Measurements from ENCODE around the gene MEIOC.

Gene MEIOC

DNA sequence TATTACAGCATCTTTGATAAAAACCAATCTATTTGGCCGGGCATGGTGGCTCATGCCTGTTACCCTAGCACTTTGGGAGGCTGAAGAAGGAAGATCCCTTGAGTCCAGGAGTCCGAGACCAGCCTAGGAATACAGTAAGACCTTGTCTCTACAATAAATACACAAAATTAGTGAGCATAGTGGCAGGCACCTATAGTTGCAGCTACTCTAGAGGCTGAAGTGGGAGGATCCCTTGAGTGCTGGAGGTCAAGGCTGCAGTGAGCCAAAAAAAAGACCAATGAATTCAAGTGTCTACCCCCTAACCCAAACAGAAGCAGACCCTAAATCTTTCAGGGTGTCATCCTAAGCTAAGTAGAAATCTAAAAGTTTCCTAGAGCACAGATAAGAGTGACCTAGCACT lies 7.3 kb upstream of the MEIOC start:
- no peak overlapping the region for H2AK5ac ChIP-seq (ENCODE audit: low read length)
- H4K91ac ChIP-seq (ENCODE audit: low read depth, low read length), result no peak overlapping the region
- no CpG with 5 or more reads among the region's 2 CpGs for WGBS (ENCODE audit: extremely low coverage, insufficient coverage, insufficient read length)
- no peaks in the 10 kb centered on the region for H3K9me3 ChIP-seq (ENCODE audit: insufficient read depth, low read depth, low read length)
- no peak for DNase-seq
- no peak overlapping the region for H2BK120ac ChIP-seq (ENCODE audit: insufficient read depth, low read length, poor library complexity)
- no peak overlapping the region for H3K4me2 ChIP-seq (ENCODE audit: low read length)
- H2AFZ ChIP-seq (ENCODE audit: insufficient read depth, low read length, poor library complexity), result no peak overlapping the region
- no peak overlapping the region for H3K9ac ChIP-seq (ENCODE audit: low read length)
- no peak overlapping the region for H4K12ac ChIP-seq (ENCODE audit: low read depth, low read length)
- H3K18ac ChIP-seq (ENCODE audit: low read length), result no peak overlapping the region
- H3K79me2 ChIP-seq (ENCODE audit: control insufficient read depth, insufficient read depth, low read length, poor library complexity), result no peaks in the 10 kb centered on the region
- no peaks in the 10 kb centered on the region for H3K4me1 ChIP-seq (ENCODE audit: control insufficient read depth in 1 of 2, insufficient read depth in 2 of 2, low read length in 2 of 2)
- H2BK12ac ChIP-seq (ENCODE audit: low read length), result no peak overlapping the region
- no peak overlapping the region for H4K8ac ChIP-seq (ENCODE audit: low read depth, low read length)
- H3K79me1 ChIP-seq (ENCODE audit: low read length), result no peaks in the 10 kb centered on the region
- H3K27me3 ChIP-seq (ENCODE audit: insufficient read depth, low read length), result no peaks in the 10 kb centered on the region
- H3K4me3 ChIP-seq (ENCODE audit: low read depth, low read length), result no peak overlapping the region
- H3K4ac ChIP-seq (ENCODE audit: low read depth, low read length), result no peak overlapping the region
- H3K27ac ChIP-seq (ENCODE audit: low read depth, low read length), result no peak overlapping the region
- H2BK5ac ChIP-seq (ENCODE audit: low read depth, low read length, poor library complexity), result no peak overlapping the region
- H3K36me3 ChIP-seq (ENCODE audit: control insufficient read depth in 1 of 2, insufficient read depth in 2 of 2, low read length in 2 of 2), result no peaks in the 10 kb centered on the region
- no peak overlapping the region for H3K23ac ChIP-seq (ENCODE audit: low read length)
- H3K14ac ChIP-seq (ENCODE audit: low read length), result no peak overlapping the region

DNA sequence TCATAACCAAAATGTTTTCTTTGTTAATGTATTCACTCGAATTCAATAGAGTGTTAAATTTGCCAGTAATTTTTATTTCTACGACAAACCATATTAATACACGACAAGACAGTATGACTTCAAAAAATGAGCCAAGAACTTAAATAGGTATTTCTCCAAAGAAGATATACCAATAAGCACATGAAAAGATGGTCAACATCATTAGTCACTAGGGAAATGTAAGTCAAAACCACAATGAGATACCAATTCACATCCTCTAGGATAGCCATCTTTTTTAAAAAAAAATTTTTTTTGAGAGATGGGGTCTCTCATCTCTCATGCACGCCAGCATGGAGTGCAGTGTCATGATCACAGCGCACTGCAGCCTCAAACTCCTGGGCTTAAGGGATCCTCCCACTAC lies 5.0 kb upstream of the MEIOC start:
- Histone ChIP-seq H2BK120ac (ENCODE audit: insufficient read depth, low read length, poor library complexity) (no peak overlapping the region), H4K12ac (ENCODE audit: low read depth, low read length) (no peak overlapping the region), H3K4me3 (ENCODE audit: low read depth, low read length) (no peak overlapping the region), H4K91ac (ENCODE audit: low read depth, low read length) (no peak overlapping the region), H3K18ac (ENCODE audit: low read length) (no peak overlapping the region), H2BK5ac (ENCODE audit: low read depth, low read length, poor library complexity) (no peak overlapping the region), H2AK5ac (ENCODE audit: low read length) (no peak overlapping the region), H3K27ac (ENCODE audit: low read depth, low read length) (no peak overlapping the region), H3K9me3 (ENCODE audit: insufficient read depth, low read depth, low read length) (peaks cover 8% of the 10 kb centered on the region), H4K8ac (ENCODE audit: low read depth, low read length) (no peak overlapping the region), H3K27me3 (ENCODE audit: insufficient read depth, low read length) (peaks cover 8% of the 10 kb centered on the region), H2BK12ac (ENCODE audit: low read length) (no peak overlapping the region), H2AFZ (ENCODE audit: insufficient read depth, low read length, poor library complexity) (no peak overlapping the region), H3K14ac (ENCODE audit: low read length) (no peak overlapping the region), H3K4me1 (ENCODE audit: control insufficient read depth in 1 of 2, insufficient read depth in 2 of 2, low read length in 2 of 2) (peaks cover under 1 to 3% of the 10 kb centered on the region in 2 experiments), H3K23ac (ENCODE audit: low read length) (no peak overlapping the region), H3K4ac (ENCODE audit: low read depth, low read length) (no peak overlapping the region), H3K79me2 (ENCODE audit: control insufficient read depth, insufficient read depth, low read length, poor library complexity) (no peaks in the 10 kb centered on the region), H3K9ac (ENCODE audit: low read length) (no peak overlapping the region), H3K36me3 (ENCODE audit: control insufficient read depth in 1 of 2, insufficient read depth in 2 of 2, low read length in 2 of 2) (no peaks in the 10 kb centered on the region), H3K79me1 (ENCODE audit: low read length) (no peaks in the 10 kb centered on the region), H3K4me2 (ENCODE audit: low read length) (no peak overlapping the region)
- no peak for DNase-seq
- no CpG with 5 or more reads among the region's 5 CpGs for whole genome bisulfite sequencing (ENCODE audit: extremely low coverage, insufficient coverage, insufficient read length)

DNA sequence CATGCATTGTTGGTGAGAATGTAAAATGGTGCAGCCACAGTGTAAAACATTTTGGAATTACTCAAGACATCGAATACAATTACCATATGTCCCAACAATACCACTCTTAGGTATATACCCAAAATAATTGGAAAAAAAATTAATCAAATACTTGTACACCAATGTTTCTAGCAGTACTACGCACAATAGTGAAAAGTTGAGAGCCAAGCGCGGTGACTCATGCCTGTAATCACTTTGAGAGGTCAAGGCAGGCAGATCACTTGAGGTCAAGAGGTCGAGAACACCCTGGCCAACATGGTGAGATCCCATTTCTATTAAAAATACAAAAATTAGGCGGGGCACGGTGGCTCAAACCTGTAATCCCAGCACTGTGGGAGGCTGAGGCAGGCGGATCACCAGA lies 3.5 kb upstream of the MEIOC start:
- Histone ChIP-seq H3K14ac (ENCODE audit: low read length) (no peak overlapping the region), H3K36me3 (ENCODE audit: control insufficient read depth in 1 of 2, insufficient read depth in 2 of 2, low read length in 2 of 2) (no peaks in the 10 kb centered on the region), H3K9me3 (ENCODE audit: insufficient read depth, low read depth, low read length) (peaks cover 12% of the 10 kb centered on the region), H3K18ac (ENCODE audit: low read length) (no peak overlapping the region), H3K4me1 (ENCODE audit: control insufficient read depth in 1 of 2, insufficient read depth in 2 of 2, low read length in 2 of 2) (peaks cover 7% of the 10 kb centered on the region in 2 experiments), H3K27me3 (ENCODE audit: insufficient read depth, low read length) (peaks cover 17% of the 10 kb centered on the region), H2AK5ac (ENCODE audit: low read length) (no peak overlapping the region), H3K27ac (ENCODE audit: low read depth, low read length) (no peak overlapping the region), H3K4ac (ENCODE audit: low read depth, low read length) (no peak overlapping the region), H4K91ac (ENCODE audit: low read depth, low read length) (no peak overlapping the region), H2AFZ (ENCODE audit: insufficient read depth, low read length, poor library complexity) (no peak overlapping the region), H3K79me1 (ENCODE audit: low read length) (no peaks in the 10 kb centered on the region), H3K9ac (ENCODE audit: low read length) (no peak overlapping the region), H3K4me3 (ENCODE audit: low read depth, low read length) (no peak overlapping the region), H2BK12ac (ENCODE audit: low read length) (no peak overlapping the region), H3K23ac (ENCODE audit: low read length) (no peak overlapping the region), H4K8ac (ENCODE audit: low read depth, low read length) (no peak overlapping the region), H3K4me2 (ENCODE audit: low read length) (no peak overlapping the region), H2BK120ac (ENCODE audit: insufficient read depth, low read length, poor library complexity) (no peak overlapping the region), H4K12ac (ENCODE audit: low read depth, low read length) (no peak overlapping the region), H2BK5ac (ENCODE audit: low read depth, low read length, poor library complexity) (no peak overlapping the region), H3K79me2 (ENCODE audit: control insufficient read depth, insufficient read depth, low read length, poor library complexity) (no peaks in the 10 kb centered on the region)
- WGBS (ENCODE audit: extremely low coverage, insufficient coverage, insufficient read length), result no CpG with 5 or more reads among the region's 8 CpGs
- no peak for DNase-seq

DNA sequence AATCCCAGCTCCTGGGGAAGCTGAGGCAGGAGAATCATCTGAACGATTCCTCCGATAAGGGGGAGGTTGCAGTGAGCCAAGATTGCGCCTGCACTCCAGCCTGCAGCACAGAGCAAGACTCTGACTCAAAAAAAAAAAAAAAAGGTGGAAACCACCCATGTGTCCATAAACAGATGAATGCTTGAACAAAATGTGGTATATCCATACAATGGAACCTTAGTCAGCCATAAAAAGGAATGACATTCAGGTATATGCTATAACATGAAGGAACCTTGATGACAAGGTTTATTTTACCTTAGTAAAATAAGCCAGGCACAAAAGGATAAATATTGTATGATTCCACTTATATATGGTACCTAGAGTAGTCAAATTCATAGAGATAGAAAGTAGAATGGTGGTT lies 2.9 kb upstream of the MEIOC start:
- no peak overlapping the region for H4K12ac ChIP-seq (ENCODE audit: low read depth, low read length)
- no peaks in the 10 kb centered on the region for H3K79me1 ChIP-seq (ENCODE audit: low read length)
- H3K79me2 ChIP-seq (ENCODE audit: control insufficient read depth, insufficient read depth, low read length, poor library complexity), result no peaks in the 10 kb centered on the region
- H3K4me1 ChIP-seq (ENCODE audit: control insufficient read depth in 1 of 2, insufficient read depth in 2 of 2, low read length in 2 of 2), result peaks cover 7% of the 10 kb centered on the region in 2 experiments
- H3K27ac ChIP-seq (ENCODE audit: low read depth, low read length), result no peak overlapping the region
- no peak overlapping the region for H2AK5ac ChIP-seq (ENCODE audit: low read length)
- H3K4ac ChIP-seq (ENCODE audit: low read depth, low read length), result no peak overlapping the region
- H3K14ac ChIP-seq (ENCODE audit: low read length), result no peak overlapping the region
- no peak overlapping the region for H4K8ac ChIP-seq (ENCODE audit: low read depth, low read length)
- DNase-seq, result no peak
- no peak overlapping the region for H2BK5ac ChIP-seq (ENCODE audit: low read depth, low read length, poor library complexity)
- no CpG with 5 or more reads among the region's 3 CpGs for WGBS (ENCODE audit: extremely low coverage, insufficient coverage, insufficient read length)
- H3K4me3 ChIP-seq (ENCODE audit: low read depth, low read length), result no peak overlapping the region
- no peak overlapping the region for H3K9ac ChIP-seq (ENCODE audit: low read length)
- H2BK120ac ChIP-seq (ENCODE audit: insufficient read depth, low read length, poor library complexity), result no peak overlapping the region
- no peak overlapping the region for H3K4me2 ChIP-seq (ENCODE audit: low read length)
- peaks cover 17% of the 10 kb centered on the region for H3K27me3 ChIP-seq (ENCODE audit: insufficient read depth, low read length)
- H4K91ac ChIP-seq (ENCODE audit: low read depth, low read length), result no peak overlapping the region
- H3K18ac ChIP-seq (ENCODE audit: low read length), result no peak overlapping the region
- peaks cover 14% of the 10 kb centered on the region for H3K9me3 ChIP-seq (ENCODE audit: insufficient read depth, low read depth, low read length)
- no peaks in the 10 kb centered on the region for H3K36me3 ChIP-seq (ENCODE audit: control insufficient read depth in 1 of 2, insufficient read depth in 2 of 2, low read length in 2 of 2)
- H3K23ac ChIP-seq (ENCODE audit: low read length), result no peak overlapping the region
- no peak overlapping the region for H2AFZ ChIP-seq (ENCODE audit: insufficient read depth, low read length, poor library complexity)
- no peak overlapping the region for H2BK12ac ChIP-seq (ENCODE audit: low read length)

Data from trophoblast cell (in vitro differentiated cells and primary cell).